ENCODE data around the gene FMNL3. TPM values are rescaled to one million over a fixed set of nuclear protein-coding genes. Genes with fewer than 3 reads are reported as not detected.
A peak's percentile ranks its signal among the peaks of the same experiment; 100 is the strongest.

The FMNL3 gene
- total RNA-seq, 4 donors from 2014 or later: 9.6 to 14.6 (median 12.8) TPM

- H3K27me3 ChIP-seq: peaks cover 0 to 4% (median under 1%) of the 10 kb centered on the region in 4 donors
- H3K36me3 ChIP-seq: no peaks in the 10 kb centered on the region
- 50% methylated on average over 11 of the region's 11 CpGs for WGBS
- peaks cover 12 to 40% (median 36%) of the 10 kb centered on the region in 4 donors for H3K4me1 ChIP-seq
- peak overlapping the region in 3 of 4 donors; percentile 68 to 79 (median 78) for H3K4me3 ChIP-seq
- intact Hi-C loops (cut with DNase I): loop anchor here (1.0 kb wide), 1 partner anchor 63 kb away; no protein-coding TSS in a partner anchor
- DNase-seq (ENCODE audit: extremely low spot score): no peak
- H3K9me3 ChIP-seq: no peaks in the 10 kb centered on the region
- no peak overlapping the region for H3K27ac ChIP-seq (replicated peaks in 1 of 4)
- no peak for TF ChIP-seq CTCF (IDR thresholded peaks at IDR 0.05)
- TF ChIP-seq EP300 (IDR thresholded peaks at IDR 0.05): no peak
- no peak for TF ChIP-seq POLR2AphosphoS5 (IDR thresholded peaks at IDR 0.05)
- no peak for TF ChIP-seq POLR2A (IDR thresholded peaks at IDR 0.05; ENCODE audit: low read depth)
Observed at GRCh38 chr12:49707812-49708147, 575 bp upstream of the FMNL3 start.

- Histone ChIP-seq H3K9me3 (no peaks in the 10 kb centered on the region), H3K36me3 (no peaks in the 10 kb centered on the region), H3K27ac (replicated peaks in 1 of 4) (peak overlapping the region; percentile 83 to 86 (median 84)), H3K4me3 (peak overlapping the region; percentile 68 to 79 (median 76)), H3K4me1 (peaks cover 12 to 44% (median 37%) of the 10 kb centered on the region in 4 donors), H3K27me3 (peaks cover 0 to 4% (median 0%) of the 10 kb centered on the region in 4 donors)
- WGBS: under 1% methylated on average over 26 of the region's 43 CpGs
- no peak for DNase-seq (ENCODE audit: extremely low spot score)
- intact Hi-C loops (cut with DNase I): loop anchor here (1.0 kb wide), 1 partner anchor 62 kb away; no protein-coding TSS in a partner anchor
- TF ChIP-seq CTCF (IDR thresholded peaks at IDR 0.05): no peak
- no peak for TF ChIP-seq POLR2AphosphoS5 (IDR thresholded peaks at IDR 0.05)
- TF ChIP-seq POLR2A (IDR thresholded peaks at IDR 0.05; ENCODE audit: low read depth): no peak
- TF ChIP-seq EP300 (IDR thresholded peaks at IDR 0.05): no peak
Observed at GRCh38 chr12:49706351-49707127, 666 bp downstream of the FMNL3 start.

GRCh38 chr12:49705479-49706134 lies 1.6 kb downstream of the FMNL3 start:
- peaks cover 12 to 44% (median 37%) of the 10 kb centered on the region in 4 donors for H3K4me1 ChIP-seq
- intact Hi-C loops (cut with DNase I): no loop called here
- peak overlapping the region; percentile 83 to 86 (median 84) for H3K27ac ChIP-seq (replicated peaks in 1 of 4)
- no peak for TF ChIP-seq EP300 (IDR thresholded peaks at IDR 0.05)
- TF ChIP-seq POLR2AphosphoS5 (IDR thresholded peaks at IDR 0.05): peak; percentile 41 to 52
- TF ChIP-seq CTCF (IDR thresholded peaks at IDR 0.05): no peak
- peaks cover 0 to 4% (median 0%) of the 10 kb centered on the region in 4 donors for H3K27me3 ChIP-seq
- WGBS: 50% methylated on average over 8 of the region's 10 CpGs
- H3K36me3 ChIP-seq: no peaks in the 10 kb centered on the region
- H3K4me3 ChIP-seq: peak overlapping the region; percentile 68 to 79 (median 76)
- no peak for DNase-seq (ENCODE audit: extremely low spot score)
- H3K9me3 ChIP-seq: no peaks in the 10 kb centered on the region

GRCh38 chr12:49703647-49704137 lies 3.5 kb downstream of the FMNL3 start:
- Histone ChIP-seq H3K36me3 (no peaks in the 10 kb centered on the region), H3K27ac (replicated peaks in 1 of 4) (no peak overlapping the region), H3K4me1 (peaks cover 21 to 54% (median 46%) of the 10 kb centered on the region in 4 donors), H3K9me3 (no peaks in the 10 kb centered on the region), H3K27me3 (peaks cover 0 to 4% (median 0%) of the 10 kb centered on the region in 4 donors), H3K4me3 (no peak overlapping the region)
- WGBS: 64% methylated on average over 3 of the region's 3 CpGs
- TF ChIP-seq CTCF (IDR thresholded peaks at IDR 0.05) (no peak), POLR2AphosphoS5 (IDR thresholded peaks at IDR 0.05) (no peak), POLR2A (IDR thresholded peaks at IDR 0.05; ENCODE audit: low read depth) (no peak), EP300 (IDR thresholded peaks at IDR 0.05) (no peak)
- intact Hi-C loops (cut with DNase I): no loop called here
- DNase-seq (ENCODE audit: extremely low spot score): no peak

All from esophagus muscularis mucosa (tissue), 4 donors.